Peyer's patch (tissue), 4 donors: ENCODE data around the gene RFXANK.

Experiments
- POLR2A ChIP-seq, 2 donors: fragments of 450-650 bp; IDR thresholded peaks; one replicate each; pipeline ENCODE4 v1.5.1; 2017; ENCODE audit warnings: antibody characterized with exemption in 2 of 2, mild to moderate bottlenecking in 2 of 2, moderate library complexity in 2 of 2
- TF ChIP-seq, protein P1 (sequence below), 6 experiments: fragments of 450-650 bp in 4 of 6; fragments of 200-600 bp in 2 of 6; sonication (generic) in 1 of 6; IDR thresholded peaks; one replicate each; pipeline ENCODE4 v1.5.1; 2017 to 2019; ENCODE audit warnings: antibody characterized with exemption in 6 of 6, mild to moderate bottlenecking in 3 of 6, moderate library complexity in 1 of 6

DNA sequence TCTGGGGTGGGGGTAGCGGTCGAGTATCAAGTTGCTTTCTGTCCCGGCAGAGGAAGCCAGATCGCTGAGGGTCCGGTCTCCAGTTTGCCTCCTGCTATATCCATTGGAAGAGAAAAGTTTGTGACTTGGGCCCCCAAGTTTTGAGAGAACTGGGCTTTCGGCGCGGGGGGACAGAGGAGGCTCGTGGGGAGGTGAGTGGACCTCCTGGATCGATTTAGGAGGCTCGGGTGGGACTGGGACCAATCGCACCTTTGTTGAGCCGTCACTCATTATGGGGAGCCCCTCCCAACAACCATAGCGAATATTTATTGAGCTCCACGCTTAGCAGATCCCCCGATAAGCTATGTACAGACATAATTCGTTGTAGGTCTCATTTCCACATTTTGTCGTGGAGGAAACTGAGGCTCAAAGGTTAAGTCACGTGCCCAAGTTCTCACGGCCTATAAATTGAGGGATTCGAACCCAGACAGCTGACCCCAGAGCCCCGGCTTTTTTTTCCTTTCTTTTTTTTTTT, 909 bp downstream of the RFXANK start:
- no peak for TF ChIP-seq POLR2A (IDR thresholded peaks at IDR 0.05)
- TF ChIP-seq, protein P1, sequence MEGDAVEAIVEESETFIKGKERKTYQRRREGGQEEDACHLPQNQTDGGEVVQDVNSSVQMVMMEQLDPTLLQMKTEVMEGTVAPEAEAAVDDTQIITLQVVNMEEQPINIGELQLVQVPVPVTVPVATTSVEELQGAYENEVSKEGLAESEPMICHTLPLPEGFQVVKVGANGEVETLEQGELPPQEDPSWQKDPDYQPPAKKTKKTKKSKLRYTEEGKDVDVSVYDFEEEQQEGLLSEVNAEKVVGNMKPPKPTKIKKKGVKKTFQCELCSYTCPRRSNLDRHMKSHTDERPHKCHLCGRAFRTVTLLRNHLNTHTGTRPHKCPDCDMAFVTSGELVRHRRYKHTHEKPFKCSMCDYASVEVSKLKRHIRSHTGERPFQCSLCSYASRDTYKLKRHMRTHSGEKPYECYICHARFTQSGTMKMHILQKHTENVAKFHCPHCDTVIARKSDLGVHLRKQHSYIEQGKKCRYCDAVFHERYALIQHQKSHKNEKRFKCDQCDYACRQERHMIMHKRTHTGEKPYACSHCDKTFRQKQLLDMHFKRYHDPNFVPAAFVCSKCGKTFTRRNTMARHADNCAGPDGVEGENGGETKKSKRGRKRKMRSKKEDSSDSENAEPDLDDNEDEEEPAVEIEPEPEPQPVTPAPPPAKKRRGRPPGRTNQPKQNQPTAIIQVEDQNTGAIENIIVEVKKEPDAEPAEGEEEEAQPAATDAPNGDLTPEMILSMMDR (IDR thresholded peaks at IDR 0.05) = no peak
